Stomach smooth muscle (tissue), 2 donors: ENCODE results near the gene ARL6IP4.
A peak's percentile ranks its signal among the peaks of the same experiment; 100 is the strongest.

ENCODE experiments used
- H3K27ac ChIP-seq: one replicate; pipeline ENCODE4 v1.7.0; 2013; ENCODE audit warnings: mild to moderate bottlenecking, low read length, inconsistent platforms
- H3K27me3 ChIP-seq, 2 donors: one replicate each; pipeline ENCODE4 v1.7.0; 2013; ENCODE audit warnings: low read length in 2 of 2; ENCODE audit not compliant: insufficient read depth in 2 of 2, control insufficient read depth in 1 of 2
- H3K36me3 ChIP-seq, 2 donors: one replicate each; pipeline ENCODE4 v1.7.0; 2013; ENCODE audit warnings: low read length in 2 of 2; ENCODE audit not compliant: control insufficient read depth in 2 of 2, insufficient read depth in 2 of 2
- H3K4me1 ChIP-seq: one replicate; pipeline ENCODE4 v1.7.0; 2013; ENCODE audit warnings: low read length; ENCODE audit not compliant: control insufficient read depth, insufficient read depth
- H3K4me3 ChIP-seq, 2 donors: one replicate each; pipeline ENCODE4 v1.7.0; 2013; ENCODE audit warnings: low read length in 2 of 2
- H3K9ac ChIP-seq, 2 donors: one replicate each; pipeline ENCODE4 v1.7.0; 2013; ENCODE audit warnings: low read length in 2 of 2, mild to moderate bottlenecking in 1 of 2
- H3K9me3 ChIP-seq, 2 donors: one replicate each; pipeline ENCODE4 v1.7.0; 2013; ENCODE audit warnings: low read length in 2 of 2; ENCODE audit not compliant: control insufficient read depth in 2 of 2
- donor health status: healthy.
- donor health status: Pancreatic carcinoma.

ARL6IP4 gene

GRCh38 chr12:122946690-122947341 is 33.7 kb upstream of the ARL6IP4 start:
- Histone ChIP-seq H3K27me3 (no peaks in the 10 kb centered on the region), H3K9me3 (no peaks in the 10 kb centered on the region), H3K9ac (no peak overlapping the region), H3K4me3 (no peak overlapping the region), H3K4me1 (peaks cover 18% of the 10 kb centered on the region), H3K36me3 (no peaks in the 10 kb centered on the region), H3K27ac (peak overlapping the region; percentile 11)

GRCh38 chr12:122947352-122947792 is 33.1 kb upstream of the ARL6IP4 start:
- Histone ChIP-seq H3K27me3 (no peaks in the 10 kb centered on the region), H3K9me3 (no peaks in the 10 kb centered on the region), H3K4me3 (no peak overlapping the region), H3K9ac (no peak overlapping the region), H3K4me1 (peaks cover 18% of the 10 kb centered on the region), H3K27ac (peak overlapping the region; percentile 11), H3K36me3 (no peaks in the 10 kb centered on the region)

GRCh38 chr12:122948605-122949004 is 31.9 kb upstream of the ARL6IP4 start:
- no peaks in the 10 kb centered on the region for H3K36me3 ChIP-seq
- H3K9ac ChIP-seq: no peak overlapping the region
- no peak overlapping the region for H3K4me3 ChIP-seq
- peaks cover 15% of the 10 kb centered on the region for H3K4me1 ChIP-seq
- no peak overlapping the region for H3K27ac ChIP-seq
- no peaks in the 10 kb centered on the region for H3K9me3 ChIP-seq
- no peaks in the 10 kb centered on the region for H3K27me3 ChIP-seq

- Histone ChIP-seq H3K36me3 (no peaks in the 10 kb centered on the region), H3K9me3 (no peaks in the 10 kb centered on the region), H3K9ac (no peak overlapping the region), H3K27ac (no peak overlapping the region), H3K4me3 (no peak overlapping the region), H3K4me1 (peaks cover 15% of the 10 kb centered on the region), H3K27me3 (no peaks in the 10 kb centered on the region)
These were observed 31.1 kb upstream of the ARL6IP4 start for GRCh38 chr12:122949405-122949804.

GRCh38 chr12:122949816-122950675 is 30.4 kb upstream of the ARL6IP4 start:
- no peak overlapping the region for H3K27ac ChIP-seq
- H3K4me1 ChIP-seq: peaks cover 11% of the 10 kb centered on the region
- H3K9ac ChIP-seq: no peak overlapping the region
- no peaks in the 10 kb centered on the region for H3K9me3 ChIP-seq
- no peaks in the 10 kb centered on the region for H3K36me3 ChIP-seq
- no peaks in the 10 kb centered on the region for H3K27me3 ChIP-seq
- H3K4me3 ChIP-seq: no peak overlapping the region

- no peaks in the 10 kb centered on the region for H3K27me3 ChIP-seq
- no peak overlapping the region for H3K27ac ChIP-seq
- H3K36me3 ChIP-seq: no peaks in the 10 kb centered on the region
- no peaks in the 10 kb centered on the region for H3K9me3 ChIP-seq
- H3K4me3 ChIP-seq: no peak overlapping the region
- H3K9ac ChIP-seq: no peak overlapping the region
- peaks cover 10% of the 10 kb centered on the region for H3K4me1 ChIP-seq
These were observed 29.1 kb upstream of the ARL6IP4 start for GRCh38 chr12:122951406-122951805.

- H3K4me1 ChIP-seq: peaks cover 3% of the 10 kb centered on the region
- H3K4me3 ChIP-seq: no peak overlapping the region
- H3K9ac ChIP-seq: no peak overlapping the region
- H3K9me3 ChIP-seq: no peaks in the 10 kb centered on the region
- no peaks in the 10 kb centered on the region for H3K27me3 ChIP-seq
- no peak overlapping the region for H3K27ac ChIP-seq
- H3K36me3 ChIP-seq: no peaks in the 10 kb centered on the region
These were observed 28.2 kb upstream of the ARL6IP4 start for GRCh38 chr12:122951979-122952892.

- Histone ChIP-seq H3K9ac (no peak overlapping the region), H3K36me3 (peaks cover 0 to 2% of the 10 kb centered on the region in 2 donors), H3K27ac (no peak overlapping the region), H3K27me3 (no peaks in the 10 kb centered on the region), H3K4me1 (no peaks in the 10 kb centered on the region), H3K9me3 (no peaks in the 10 kb centered on the region), H3K4me3 (no peak overlapping the region)
These were observed 25.3 kb upstream of the ARL6IP4 start for GRCh38 chr12:122955156-122955555.

GRCh38 chr12:122956035-122956434 is 24.4 kb upstream of the ARL6IP4 start:
- Histone ChIP-seq H3K9me3 (no peaks in the 10 kb centered on the region), H3K27me3 (no peaks in the 10 kb centered on the region), H3K27ac (no peak overlapping the region)

GRCh38 chr12:122958198-122958888 is 22.1 kb upstream of the ARL6IP4 start:
- Histone ChIP-seq H3K4me1 (peaks cover 2% of the 10 kb centered on the region), H3K36me3 (peaks cover 0 to 2% of the 10 kb centered on the region in 2 donors), H3K27me3 (no peaks in the 10 kb centered on the region), H3K9me3 (no peaks in the 10 kb centered on the region), H3K27ac (no peak overlapping the region), H3K4me3 (no peak overlapping the region), H3K9ac (no peak overlapping the region)

More at GRCh38 chr12:122956035-122956434, 24.4 kb upstream of the ARL6IP4 start:
- Histone ChIP-seq H3K9ac (no peak overlapping the region), H3K4me3 (no peak overlapping the region), H3K4me1 (no peaks in the 10 kb centered on the region), H3K36me3 (peaks cover 0 to 2% of the 10 kb centered on the region in 2 donors)
